GM18868 (cell line): Measurements from ENCODE around the gene RAMP3.
A peak's percentile ranks its signal among the peaks of the same experiment; 100 is the strongest.
"Not testable (repeated sequence)": the region's sequence is repeated elsewhere in the genome, so short reads cannot be mapped to it uniquely, and the experiment has no call there.

Experiments used
- ATAC-seq: cut with Tn5 transposase; IDR thresholded peaks from one replicate; pipeline ENCODE4 v1.9.1; 2021; ENCODE audit warnings: mild to moderate bottlenecking, moderate library complexity; ENCODE audit not compliant: unreplicated experiment

RAMP3 gene

GRCh38 chr7:45157653-45158401, at the start of gene RAMP3:
TSS of gene RAMP3 (plus strand) at chr7:45157791. CDS start at chr7:45157829, 38 bp downstream.
- ATAC-seq = no peak

- no peak for ATAC-seq
These were observed 48.7 kb upstream of the RAMP3 start for GRCh38 chr7:45108863-45109262.

GRCh38 chr7:45111298-45112223, 46.0 kb upstream of the RAMP3 start, which contains the start of gene TBRG4:
TSS of gene TBRG4 (minus strand) at chr7:45111697. CDS start at chr7:45109237, 2,460 bp downstream.
- ATAC-seq = peak; percentile 95

GRCh38 chr7:45112648-45113047, 44.9 kb upstream of the RAMP3 start:
- no peak for ATAC-seq

GRCh38 chr7:45114257-45114656, 43.3 kb upstream of the RAMP3 start:
- ATAC-seq = not testable (repeated sequence)

- ATAC-seq = no peak
These were observed 42.7 kb upstream of the RAMP3 start for GRCh38 chr7:45114926-45115325.

GRCh38 chr7:45116048-45116447, 41.5 kb upstream of the RAMP3 start:
- no peak for ATAC-seq

GRCh38 chr7:45117582-45117981, 40.0 kb upstream of the RAMP3 start:
- no peak for ATAC-seq

- ATAC-seq = no peak
These were observed 39.3 kb upstream of the RAMP3 start for GRCh38 chr7:45118292-45118691.

- no peak for ATAC-seq
These were observed 38.7 kb upstream of the RAMP3 start for GRCh38 chr7:45118889-45119331.

- ATAC-seq = no peak
These were observed 38.0 kb upstream of the RAMP3 start for GRCh38 chr7:45119550-45119949.

- no peak for ATAC-seq
These were observed 34.4 kb upstream of the RAMP3 start for GRCh38 chr7:45122975-45123860.

- ATAC-seq = no peak
These were observed 33.5 kb upstream of the RAMP3 start for GRCh38 chr7:45123913-45124710.

- ATAC-seq = no peak
These were observed 32.2 kb upstream of the RAMP3 start for GRCh38 chr7:45125193-45125904.

GRCh38 chr7:45126201-45126600, 31.4 kb upstream of the RAMP3 start:
- no peak for ATAC-seq

- ATAC-seq = no peak
These were observed 30.7 kb upstream of the RAMP3 start for GRCh38 chr7:45126920-45127319.

- ATAC-seq = no peak
These were observed 28.3 kb upstream of the RAMP3 start for GRCh38 chr7:45129181-45129800.

GRCh38 chr7:45129906-45130305, 27.7 kb upstream of the RAMP3 start:
- ATAC-seq = no peak

GRCh38 chr7:45130910-45131309, 26.7 kb upstream of the RAMP3 start:
- no peak for ATAC-seq
